ENCODE data around the gene CD274.

DNA sequence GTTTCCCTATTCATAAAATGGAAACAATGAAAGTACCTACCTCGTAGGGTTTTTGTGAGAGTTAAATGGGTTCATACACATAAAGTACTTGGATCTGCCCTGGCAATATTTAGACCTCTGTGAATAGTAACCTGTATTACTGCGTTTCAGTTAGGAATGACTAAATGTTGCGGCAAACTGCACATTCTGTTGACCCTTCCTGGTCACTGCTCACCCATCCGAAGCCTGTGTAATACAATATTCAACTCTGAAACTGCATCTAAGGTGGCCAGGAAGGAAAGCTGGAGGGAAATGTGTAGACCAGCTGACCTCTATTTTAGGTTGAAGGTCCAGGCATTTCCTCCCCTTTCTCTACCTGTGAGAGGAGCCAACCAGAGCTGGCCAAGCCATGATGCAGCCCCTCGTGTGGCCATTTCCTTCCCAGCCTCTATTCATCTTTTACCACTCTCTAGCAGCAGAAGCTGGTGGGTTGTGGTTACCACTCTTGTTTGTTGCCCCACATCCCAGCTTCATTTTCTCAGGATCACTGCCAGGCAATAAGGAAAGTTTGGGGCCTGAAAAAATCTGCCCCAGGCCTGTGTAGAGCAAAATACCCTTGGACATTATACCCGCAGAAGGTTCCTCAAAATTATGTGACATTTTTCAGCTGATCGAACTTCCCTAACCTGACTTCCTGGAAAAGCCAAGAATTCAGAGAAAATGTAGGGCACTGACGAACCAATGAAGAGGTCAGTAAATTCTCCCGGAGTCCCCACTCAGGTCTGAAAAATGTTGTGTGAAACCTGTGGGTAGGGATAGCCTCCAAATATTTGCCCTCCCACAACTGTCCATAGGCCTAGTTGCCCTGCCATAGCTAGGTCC is 39.5 kb downstream of the CD274 start:
- TF ChIP-seq CTCF (conservative IDR thresholded peaks at IDR 0.05; ENCODE audit: low read depth, low read length), result no peak
- TF ChIP-seq EZH2 (IDR thresholded peaks at IDR 0.05; ENCODE audit: borderline replicate concordance, low read depth, low read length, poor library complexity, severe bottlenecking), result no peak

Data from A673 (cell line).